GM19099 (cell line): Measurements from ENCODE around the gene FOXL3.

Source experiments
- POLR2A ChIP-seq: IDR thresholded peaks from 3 replicates; pipeline ENCODE4 v1.6.1; 2011; ENCODE audit warnings: low read depth; ENCODE audit not compliant: insufficient read length; ENCODE audit errors: extremely low read depth

FOXL3 gene

GRCh38 chr7:293681-294439, 3.9 kb downstream of the FOXL3 start:
- no peak for TF ChIP-seq POLR2A

- TF ChIP-seq POLR2A, result no peak
Measured at GRCh38 chr7:294440-295154, 4.6 kb downstream of the FOXL3 start.

GRCh38 chr7:295155-296154, 5.5 kb downstream of the FOXL3 start:
- TF ChIP-seq POLR2A, result no peak

- TF ChIP-seq POLR2A, result no peak
Measured at GRCh38 chr7:296373-296945, 6.5 kb downstream of the FOXL3 start.

- no peak for TF ChIP-seq POLR2A
Measured at GRCh38 chr7:297611-298374, 7.8 kb downstream of the FOXL3 start.

- TF ChIP-seq POLR2A, result no peak
Measured at GRCh38 chr7:298375-298702, 8.4 kb downstream of the FOXL3 start.

GRCh38 chr7:298743-299142, 8.8 kb downstream of the FOXL3 start:
- TF ChIP-seq POLR2A, result no peak

- no peak for TF ChIP-seq POLR2A
Measured at GRCh38 chr7:299169-299568, 9.2 kb downstream of the FOXL3 start.

GRCh38 chr7:299628-300027, 9.7 kb downstream of the FOXL3 start:
- TF ChIP-seq POLR2A, result no peak

- no peak for TF ChIP-seq POLR2A
Measured at GRCh38 chr7:300048-300447, 10.1 kb downstream of the FOXL3 start.

- TF ChIP-seq POLR2A, result no peak
Measured at GRCh38 chr7:300546-301290, 10.7 kb downstream of the FOXL3 start.

GRCh38 chr7:301291-302053, 11.5 kb downstream of the FOXL3 start:
- no peak for TF ChIP-seq POLR2A
